HUES64 (cell line): ENCODE results near the gene NDUFA13.

Experiments used
- H3K27ac ChIP-seq: 2 replicates; pipeline ENCODE4 v1.7.0; 2013; ENCODE audit warnings: low read depth, low read length, inconsistent platforms
- H3K27me3 ChIP-seq: 2 replicates; pipeline ENCODE4 v1.6.1; 2013; ENCODE audit warnings: mild to moderate bottlenecking, low read length; ENCODE audit not compliant: insufficient read depth
- H3K36me3 ChIP-seq: 2 replicates; pipeline ENCODE4 v1.6.1; 2013; ENCODE audit warnings: mild to moderate bottlenecking, low read length; ENCODE audit not compliant: insufficient read depth
- H3K4me1 ChIP-seq: 2 replicates; pipeline ENCODE4 v1.6.1; 2013; ENCODE audit warnings: mild to moderate bottlenecking, low read length, moderate library complexity; ENCODE audit not compliant: insufficient read depth
- H3K4me3 ChIP-seq: 2 replicates; pipeline ENCODE4 v1.5.1; 2013; ENCODE audit warnings: mild to moderate bottlenecking, low read length, moderate library complexity
- H3K9ac ChIP-seq: 2 replicates; pipeline ENCODE4 v1.6.1; 2013; ENCODE audit warnings: mild to moderate bottlenecking, low read depth, low read length
- H3K9me3 ChIP-seq: 2 replicates; pipeline ENCODE4 v1.6.1; 2013; ENCODE audit warnings: low read depth, low read length; ENCODE audit not compliant: insufficient read depth
- WGBS: fragments of 150-250, 120-280 bp; methylation state at CpG from one replicate; pipeline ENCODE4 v1.1.7; 2013; ENCODE audit warnings: missing lambda C conversion rate; 5-methylcytosine and 5-hydroxymethylcytosine counted together

Gene NDUFA13

DNA sequence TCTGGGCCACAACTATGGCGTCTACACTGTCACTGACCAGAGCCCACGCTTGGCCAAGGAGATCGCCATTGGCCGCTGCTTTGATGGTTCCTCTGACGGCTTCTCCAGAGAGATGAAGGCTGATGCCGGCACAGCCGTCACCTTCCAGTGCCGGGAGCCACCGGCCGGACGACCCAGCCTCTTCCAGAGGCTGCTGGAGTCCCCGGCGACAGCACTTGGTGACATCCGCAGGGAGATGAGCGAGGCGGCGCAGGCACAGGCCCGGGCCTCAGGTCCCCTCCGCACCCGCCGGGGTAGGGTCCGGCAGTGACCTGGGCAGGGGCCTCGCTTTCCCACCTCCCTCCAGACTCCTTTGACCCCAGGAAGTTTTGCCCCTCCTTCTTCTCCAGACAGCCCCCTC, 29.7 kb downstream of the NDUFA13 start:
- Histone ChIP-seq H3K4me3 (no peak overlapping the region), H3K4me1 (no peaks in the 10 kb centered on the region; the same call in 1 of the 2 replicates), H3K27me3 (peaks cover 3% of the 10 kb centered on the region; the same call in 1 of the 2 replicates), H3K9ac (no peak overlapping the region), H3K36me3 (no peaks in the 10 kb centered on the region), H3K9me3 (no peaks in the 10 kb centered on the region), H3K27ac (no peak overlapping the region)
- WGBS = 94% methylated on average over 23 of the region's 23 CpGs

DNA sequence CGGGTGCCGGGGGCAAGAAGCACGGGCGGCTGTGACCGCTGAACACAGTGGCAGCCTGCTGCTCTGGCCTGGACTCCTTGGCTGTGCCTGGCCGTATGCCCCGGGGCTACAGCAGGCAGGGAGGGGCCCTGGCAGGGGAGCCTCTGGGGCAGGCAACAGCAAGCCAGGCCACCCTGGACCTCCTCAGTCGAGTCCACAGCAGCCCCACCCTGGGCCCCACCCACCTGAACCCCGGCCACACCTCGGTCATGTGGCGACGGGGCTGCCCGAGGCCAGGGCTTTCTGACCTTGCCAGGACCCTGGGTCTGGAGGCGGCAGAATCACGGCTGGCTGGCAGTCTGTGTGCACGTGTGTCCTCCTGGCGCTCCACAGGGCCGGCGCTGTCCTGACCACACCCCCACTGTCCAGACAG, 30.7 kb downstream of the NDUFA13 start:
- Histone ChIP-seq H3K9me3 (no peaks in the 10 kb centered on the region), H3K36me3 (no peaks in the 10 kb centered on the region), H3K4me3 (no peak overlapping the region), H3K27me3 (no peaks in the 10 kb centered on the region), H3K4me1 (no peaks in the 10 kb centered on the region), H3K9ac (no peak overlapping the region), H3K27ac (no peak overlapping the region)
- 90% methylated on average over 19 of the region's 19 CpGs for WGBS

DNA sequence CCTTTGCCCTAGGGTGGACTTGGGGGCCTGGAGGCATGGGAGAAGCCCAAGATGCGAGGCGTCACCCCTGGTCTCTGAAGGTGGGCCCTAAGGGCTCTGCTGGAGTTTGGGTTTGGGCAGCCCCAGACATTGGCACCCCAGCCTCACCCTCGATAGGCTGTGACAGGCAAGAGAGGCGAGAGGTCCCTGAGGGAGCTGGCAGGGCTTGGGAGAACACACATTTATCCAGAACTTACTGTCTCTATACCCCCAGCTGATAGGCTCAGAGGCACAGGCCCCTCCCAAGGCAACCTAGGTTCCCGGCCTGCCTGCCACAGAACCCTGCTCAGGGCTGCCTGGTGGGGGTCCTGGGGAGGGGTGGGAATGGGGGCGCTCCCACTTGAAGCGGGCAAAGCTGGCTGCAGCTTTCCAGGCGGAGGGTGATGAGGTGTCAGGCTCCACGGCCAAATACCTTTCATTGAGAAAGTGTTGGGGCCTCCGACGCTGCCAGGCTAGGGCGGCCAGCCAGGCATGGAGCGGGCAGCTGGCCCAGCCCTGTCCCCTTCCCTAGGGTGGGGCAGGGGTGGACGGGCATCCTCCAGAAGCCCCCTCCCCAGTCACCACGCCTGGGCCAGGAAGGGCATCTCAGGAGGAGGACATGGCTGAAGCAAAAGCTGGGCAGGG, 31.8 kb downstream of the NDUFA13 start:
- H3K9me3 ChIP-seq = no peaks in the 10 kb centered on the region
- H3K36me3 ChIP-seq = no peaks in the 10 kb centered on the region
- H3K9ac ChIP-seq = no peak overlapping the region
- no peak overlapping the region for H3K27ac ChIP-seq
- no peak overlapping the region for H3K4me3 ChIP-seq
- WGBS = 88% methylated on average over 15 of the region's 15 CpGs
- no peaks in the 10 kb centered on the region for H3K27me3 ChIP-seq
- H3K4me1 ChIP-seq = no peaks in the 10 kb centered on the region

DNA sequence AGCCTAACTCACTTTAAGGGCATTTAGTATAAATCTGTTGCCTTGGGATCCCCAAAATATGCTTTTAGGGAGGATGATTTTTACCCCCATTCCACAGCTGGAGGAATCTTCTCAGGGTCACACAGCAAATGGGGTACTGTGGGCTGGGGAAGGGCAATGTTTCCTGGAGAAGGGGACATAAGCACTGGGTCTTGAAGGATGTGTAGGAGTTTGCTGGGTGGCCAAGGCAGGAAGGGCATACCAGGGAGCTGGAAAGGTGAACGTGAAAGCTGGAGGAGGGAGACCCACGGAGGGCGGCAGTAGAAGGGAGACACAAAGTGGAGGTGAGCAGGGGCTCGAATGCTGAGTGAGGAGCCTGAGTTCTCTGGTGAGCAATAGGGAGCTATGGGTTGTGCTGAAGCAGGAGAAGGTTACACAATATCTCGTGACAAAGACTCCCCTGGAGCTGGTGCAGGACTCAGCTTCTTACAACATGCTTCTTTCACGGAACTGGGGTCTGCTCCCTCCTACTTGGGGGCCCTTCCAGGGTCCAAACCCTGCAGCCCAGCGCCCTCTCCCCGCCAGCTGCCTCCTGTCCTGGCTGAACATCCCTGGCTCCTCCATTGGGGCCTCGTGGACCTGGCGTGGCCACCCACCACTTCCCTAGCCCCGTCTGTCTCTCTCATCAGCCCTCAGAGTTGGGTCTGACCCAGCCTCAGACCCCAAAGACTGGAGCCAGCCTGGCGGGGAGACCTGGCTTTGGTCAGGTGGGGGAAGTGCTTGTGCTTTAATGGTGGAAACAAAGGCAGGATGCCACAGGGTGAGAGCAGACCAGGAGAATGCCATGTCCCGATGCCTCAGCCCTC, 33.1 kb downstream of the NDUFA13 start:
- Histone ChIP-seq H3K4me3 (no peak overlapping the region), H3K9ac (no peak overlapping the region), H3K27ac (no peak overlapping the region), H3K27me3 (no peaks in the 10 kb centered on the region), H3K9me3 (no peaks in the 10 kb centered on the region), H3K4me1 (no peaks in the 10 kb centered on the region), H3K36me3 (no peaks in the 10 kb centered on the region)
- 85% methylated on average over 13 of the region's 13 CpGs for WGBS

DNA sequence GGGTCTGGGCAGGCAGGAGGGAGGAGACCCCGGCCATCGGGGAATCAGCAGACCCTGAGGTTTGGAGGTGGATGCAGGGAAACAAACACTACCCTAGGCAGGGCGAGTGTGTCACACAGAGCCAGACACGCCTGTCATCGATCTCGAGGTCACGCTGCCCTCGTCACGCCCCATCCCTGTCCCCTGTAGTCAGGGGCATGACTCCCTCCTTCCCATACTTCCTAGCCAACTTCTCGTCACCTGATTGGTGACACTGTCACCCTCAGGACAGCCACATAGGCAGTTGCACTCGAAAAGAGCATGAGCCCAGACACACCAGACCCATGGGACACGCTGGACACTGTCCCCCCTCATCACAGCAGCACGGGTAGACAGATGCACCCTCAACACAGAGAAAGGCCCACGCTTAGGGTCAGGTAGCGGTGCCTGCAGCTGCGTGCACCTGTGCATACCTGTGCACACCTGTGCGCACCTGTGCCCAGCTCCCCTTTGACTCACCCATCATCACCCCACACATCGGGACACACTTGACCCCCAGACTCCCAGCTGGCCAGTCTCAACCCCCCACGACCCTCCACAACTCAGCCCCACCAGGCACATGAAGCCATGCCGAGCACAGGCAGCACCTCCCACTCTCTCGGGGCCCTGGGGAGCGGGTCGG, 33.9 kb downstream of the NDUFA13 start:
- Histone ChIP-seq H3K36me3 (no peaks in the 10 kb centered on the region), H3K9ac (no peak overlapping the region), H3K4me1 (no peaks in the 10 kb centered on the region), H3K4me3 (no peak overlapping the region), H3K9me3 (no peaks in the 10 kb centered on the region), H3K27me3 (no peaks in the 10 kb centered on the region), H3K27ac (no peak overlapping the region)
- 88% methylated on average over 23 of the region's 23 CpGs for WGBS

DNA sequence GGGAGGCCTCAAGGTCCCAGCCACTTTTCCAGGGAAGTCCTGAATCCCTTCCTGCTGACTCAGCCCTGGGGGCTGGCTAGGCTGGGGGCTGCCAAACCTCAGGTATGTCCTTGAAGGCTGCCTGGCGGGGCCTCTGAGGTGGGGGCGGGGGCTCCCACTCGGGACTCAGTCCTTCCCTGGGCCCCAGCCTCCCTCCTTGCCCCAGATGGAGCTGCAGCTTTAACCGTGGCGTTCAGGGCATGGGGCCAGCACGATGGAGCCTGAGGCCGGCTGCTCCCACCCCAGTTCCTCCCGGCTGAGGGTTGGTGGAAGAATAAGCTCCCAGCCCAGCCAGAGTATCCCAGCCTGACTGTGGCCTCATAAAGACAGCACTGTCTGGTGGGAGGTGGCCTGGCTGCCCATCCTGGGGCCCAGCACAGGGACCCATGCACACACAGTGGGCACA, 34.5 kb downstream of the NDUFA13 start:
- no peaks in the 10 kb centered on the region for H3K4me1 ChIP-seq
- H3K9ac ChIP-seq = no peak overlapping the region
- no peaks in the 10 kb centered on the region for H3K9me3 ChIP-seq
- no peak overlapping the region for H3K27ac ChIP-seq
- 66% methylated on average over 8 of the region's 8 CpGs for WGBS
- no peak overlapping the region for H3K4me3 ChIP-seq
- no peaks in the 10 kb centered on the region for H3K27me3 ChIP-seq
- H3K36me3 ChIP-seq = no peaks in the 10 kb centered on the region

DNA sequence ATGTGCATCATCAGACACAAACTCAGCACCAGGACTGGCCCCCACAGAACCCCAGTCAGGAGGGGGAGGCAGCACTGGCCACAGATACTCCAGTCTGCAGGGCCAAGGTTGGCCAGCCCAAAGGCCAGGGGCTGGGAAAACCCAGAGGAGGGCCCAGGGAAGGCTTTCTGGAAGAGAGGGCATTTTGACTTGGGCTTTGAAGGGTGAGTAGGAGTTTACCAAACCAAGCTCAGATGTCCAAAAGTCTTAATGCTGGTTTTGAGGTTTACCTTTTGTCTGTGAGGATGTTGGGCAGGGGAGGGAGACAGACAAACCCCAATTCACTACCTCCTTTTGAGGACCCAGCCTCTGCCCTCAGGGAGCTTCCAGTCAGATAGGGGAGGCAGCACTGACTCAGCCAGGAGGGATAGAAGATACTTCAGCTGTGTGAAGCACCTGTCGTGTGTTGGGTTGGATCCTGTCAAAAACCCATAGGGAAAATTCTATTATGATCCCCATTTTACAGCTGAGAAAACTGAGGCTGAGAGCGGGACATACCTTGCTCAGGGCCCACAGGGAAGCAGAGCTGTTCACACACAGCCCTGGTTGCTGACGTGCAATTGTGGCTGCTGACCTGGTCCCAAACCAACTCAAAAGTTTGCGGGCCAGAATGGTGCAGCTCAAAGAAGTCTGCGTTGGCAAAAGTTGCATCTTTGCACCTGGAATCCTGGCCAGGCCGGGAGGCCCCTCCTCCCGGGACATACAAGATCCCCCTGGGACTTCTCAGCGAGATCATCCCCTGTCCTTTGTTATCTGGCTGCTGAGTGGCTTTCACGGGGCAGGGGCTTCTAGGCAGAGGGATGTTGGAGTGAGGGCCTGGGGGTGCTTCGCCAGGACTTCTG, 35.2 kb downstream of the NDUFA13 start:
- no peaks in the 10 kb centered on the region for H3K9me3 ChIP-seq
- no peaks in the 10 kb centered on the region for H3K4me1 ChIP-seq
- H3K27me3 ChIP-seq = no peaks in the 10 kb centered on the region
- no peaks in the 10 kb centered on the region for H3K36me3 ChIP-seq
- 85% methylated on average over 10 of the region's 10 CpGs for WGBS
- no peak overlapping the region for H3K4me3 ChIP-seq
- H3K27ac ChIP-seq = no peak overlapping the region
- H3K9ac ChIP-seq = no peak overlapping the region

DNA sequence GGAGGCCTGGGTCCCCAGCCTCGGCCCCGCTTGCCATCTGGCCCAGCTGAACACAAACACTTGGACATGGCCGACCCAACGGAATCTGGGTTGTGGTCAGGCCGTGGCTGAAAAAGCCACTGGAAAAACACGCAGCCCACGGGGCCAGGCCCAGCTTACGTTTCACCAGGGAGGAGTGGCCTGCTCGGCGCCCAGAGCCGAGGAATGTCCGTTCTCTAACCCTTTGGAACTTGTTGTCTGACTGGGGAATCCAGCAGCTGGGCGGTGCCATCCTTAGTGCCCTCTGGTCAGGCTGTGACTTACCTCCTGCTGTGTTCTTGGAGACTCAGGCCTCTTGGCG, 35.8 kb downstream of the NDUFA13 start:
- Histone ChIP-seq H3K27ac (no peak overlapping the region), H3K4me3 (no peak overlapping the region), H3K9me3 (no peaks in the 10 kb centered on the region), H3K4me1 (no peaks in the 10 kb centered on the region), H3K9ac (no peak overlapping the region), H3K27me3 (no peaks in the 10 kb centered on the region), H3K36me3 (no peaks in the 10 kb centered on the region)
- WGBS = 90% methylated on average over 14 of the region's 14 CpGs

DNA sequence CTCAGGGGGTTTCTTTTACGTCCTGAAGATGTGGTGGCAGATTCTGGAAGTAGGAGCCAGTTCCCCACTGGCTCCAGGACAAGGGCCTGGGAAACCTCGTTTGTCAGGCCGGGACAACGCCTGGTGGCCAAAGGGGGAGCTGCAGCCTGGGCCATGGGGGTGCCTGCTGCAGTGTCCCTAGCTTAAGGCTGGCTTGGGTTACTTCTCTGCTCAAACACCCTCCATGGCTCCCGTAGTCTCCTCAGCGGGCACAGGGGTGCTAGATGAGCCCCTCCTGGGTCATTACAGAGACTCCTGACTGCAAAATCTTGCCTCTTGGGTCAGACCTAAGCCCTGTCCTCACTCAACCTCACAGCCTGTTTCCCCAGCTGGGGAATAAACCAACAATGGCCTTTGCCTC, 36.8 kb downstream of the NDUFA13 start:
- Histone ChIP-seq H3K27me3 (no peaks in the 10 kb centered on the region), H3K9me3 (no peaks in the 10 kb centered on the region), H3K4me1 (no peaks in the 10 kb centered on the region), H3K9ac (no peak overlapping the region), H3K36me3 (no peaks in the 10 kb centered on the region), H3K4me3 (no peak overlapping the region), H3K27ac (no peak overlapping the region)
- WGBS = 63% methylated on average over 6 of the region's 6 CpGs

DNA sequence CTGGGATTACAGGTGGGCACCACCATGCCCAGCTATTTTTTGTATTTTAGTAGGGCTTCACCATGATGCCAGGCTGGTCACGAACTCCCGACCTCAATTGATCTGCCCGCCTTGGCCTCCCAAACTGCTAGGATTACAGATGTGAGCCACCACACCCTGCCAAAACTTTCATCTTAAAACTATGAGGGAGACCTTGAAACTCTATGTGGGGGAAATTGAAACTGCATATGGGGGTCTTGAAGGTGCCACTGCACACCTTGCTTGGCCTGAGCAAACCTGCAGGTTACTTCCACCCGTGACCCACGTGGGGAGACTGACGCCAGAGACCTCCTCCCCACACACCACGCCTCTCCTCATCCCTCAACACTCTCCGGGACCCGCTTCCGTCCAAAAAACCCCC, 37.6 kb downstream of the NDUFA13 start:
- 94% methylated on average over 10 of the region's 10 CpGs for WGBS
- no peak overlapping the region for H3K4me3 ChIP-seq
- H3K27me3 ChIP-seq = no peaks in the 10 kb centered on the region
- H3K9ac ChIP-seq = no peak overlapping the region
- no peaks in the 10 kb centered on the region for H3K36me3 ChIP-seq
- no peaks in the 10 kb centered on the region for H3K9me3 ChIP-seq
- H3K27ac ChIP-seq = no peak overlapping the region
- no peaks in the 10 kb centered on the region for H3K4me1 ChIP-seq
